GM21619 (cell line): Measurements from ENCODE around the gene MAP4K5.

Experiments
- ATAC-seq: cut with Tn5 transposase; IDR thresholded peaks from one replicate; pipeline ENCODE4 v1.9.1; 2021; ENCODE audit not compliant: unreplicated experiment

MAP4K5 gene

DNA sequence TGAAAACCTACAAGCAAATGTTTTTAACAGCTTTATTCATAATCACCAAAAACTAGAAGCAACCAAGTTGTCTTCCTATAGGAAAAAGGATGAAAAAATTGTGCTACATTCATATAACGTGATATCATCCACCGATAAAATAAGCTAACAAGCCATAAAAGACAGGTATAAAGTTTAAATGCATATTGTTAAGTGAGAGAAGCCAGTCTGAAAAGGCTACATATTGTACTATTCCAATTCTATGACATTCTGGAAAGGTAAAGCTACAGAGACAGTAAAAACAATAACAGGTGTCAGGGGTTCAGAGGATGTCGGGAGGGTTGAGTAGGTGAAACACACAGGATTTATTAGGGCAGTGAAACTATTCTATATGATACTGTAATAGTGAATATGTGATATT lies 158.4 kb downstream of the MAP4K5 start:
- no peak for ATAC-seq

DNA sequence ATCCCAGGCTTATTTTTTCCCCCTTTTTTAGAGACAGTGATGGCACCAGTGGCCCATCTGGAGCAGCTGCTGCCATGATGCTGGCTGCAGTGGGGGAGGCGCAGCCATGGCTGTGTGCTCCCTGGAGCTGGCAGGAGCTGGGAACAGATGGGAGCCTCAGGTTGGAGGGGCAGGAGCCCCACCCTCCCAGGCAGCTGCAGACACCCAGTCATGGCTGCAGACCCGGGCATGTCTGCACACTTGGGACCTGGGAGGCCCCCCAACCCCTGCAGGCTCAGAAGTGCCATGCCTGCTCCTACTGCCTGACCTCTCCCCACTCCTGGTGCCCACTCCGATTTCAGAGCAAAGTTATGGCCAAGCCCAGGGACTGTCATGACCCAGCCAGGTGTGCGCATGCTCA lies 160.8 kb downstream of the MAP4K5 start:
- no peak for ATAC-seq
